HG02943 (cell line): ENCODE measurements around the gene FRG2C.
"Not testable (repeated sequence)": the region's sequence is repeated elsewhere in the genome, so short reads cannot be mapped to it uniquely, and the experiment has no call there.

ENCODE experiments used
- ATAC-seq: cut with Tn5 transposase; IDR thresholded peaks from one replicate; pipeline ENCODE4 v1.9.1; 2021; ENCODE audit warnings: mild to moderate bottlenecking, low read depth, moderate library complexity; ENCODE audit not compliant: unreplicated experiment

FRG2C gene

DNA sequence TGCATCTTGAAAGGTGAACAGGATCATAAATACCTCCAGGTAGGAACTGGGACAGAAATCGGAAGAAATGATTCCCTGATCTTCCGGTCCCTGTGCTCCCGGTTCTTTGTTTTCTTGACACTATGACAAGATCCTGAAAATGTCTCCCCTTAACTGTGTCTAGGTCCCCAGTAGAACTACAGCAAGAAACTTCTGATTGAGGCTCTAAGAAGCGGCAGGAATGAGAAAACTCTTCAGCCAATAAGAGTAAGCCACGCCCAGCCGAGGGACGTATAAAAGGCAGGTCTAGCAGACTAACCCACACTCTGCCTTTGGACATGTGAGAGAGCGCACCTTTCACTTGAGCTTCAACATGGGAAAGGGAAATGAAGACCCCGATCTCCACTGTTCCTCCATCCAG is at the start of gene FRG2C:
FRG2C (plus strand) TSS at position 301 of the 400 bp plus-strand sequence; CDS start at position 353, 52 bp downstream.
- ATAC-seq = not testable (repeated sequence)

- not testable (repeated sequence) for ATAC-seq
Measured at GRCh38 chr3:75618666-75619305, 45.3 kb upstream of the FRG2C start.

DNA sequence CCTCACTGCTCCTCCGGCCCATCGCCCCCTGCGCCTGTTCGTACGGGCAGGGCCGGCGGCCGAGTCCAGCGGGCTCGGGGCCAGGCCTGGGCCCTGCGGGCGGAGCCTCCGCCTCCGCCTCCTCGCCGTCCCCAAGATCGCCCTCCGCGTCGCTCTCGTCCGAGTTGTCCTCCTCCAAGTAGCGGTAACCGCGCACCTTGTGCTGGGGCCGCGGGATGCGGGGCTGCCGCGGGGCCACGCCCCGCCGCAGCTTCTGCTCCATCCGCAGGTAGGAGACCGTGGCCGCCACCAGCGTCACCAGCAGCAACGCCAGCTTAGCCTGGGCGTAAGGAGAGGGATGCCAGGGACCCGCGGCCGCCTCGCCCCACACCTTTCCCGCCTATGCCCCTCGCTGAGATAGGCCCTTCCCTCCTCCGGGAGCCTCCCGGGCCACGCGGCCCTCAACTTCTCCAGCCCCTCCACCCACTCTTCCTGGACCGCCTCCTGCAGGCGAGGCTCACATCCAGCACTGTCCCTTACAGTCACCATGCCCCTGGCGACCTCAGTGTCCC is 44.6 kb upstream of the FRG2C start:
- not testable (repeated sequence) for ATAC-seq

- not testable (repeated sequence) for ATAC-seq
Measured at GRCh38 chr3:75621772-75622171, 42.4 kb upstream of the FRG2C start.

GRCh38 chr3:75623656-75624055 is 40.5 kb upstream of the FRG2C start:
- ATAC-seq = not testable (repeated sequence)

- not testable (repeated sequence) for ATAC-seq
Measured at GRCh38 chr3:75630887-75631535, 33.1 kb upstream of the FRG2C start.

DNA sequence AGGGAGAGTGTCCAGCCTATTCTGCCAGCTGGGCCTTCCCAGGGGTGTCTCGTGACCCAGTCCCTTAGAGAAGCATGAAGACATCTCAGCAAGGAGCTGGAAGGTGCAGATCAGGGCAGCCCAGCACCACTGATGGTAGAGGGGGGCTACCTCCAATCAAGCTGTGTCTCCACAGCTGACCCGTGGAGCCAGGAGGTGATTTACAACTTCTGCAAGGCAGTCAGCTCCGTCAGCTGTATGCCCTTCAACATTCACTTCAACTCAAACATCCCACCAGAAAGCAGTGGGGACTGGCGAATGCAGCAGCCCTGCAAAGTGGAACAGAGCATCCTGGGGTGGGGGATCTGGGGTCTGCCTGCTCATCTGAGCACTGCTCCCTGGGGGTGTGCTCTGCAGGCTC is 32.6 kb upstream of the FRG2C start:
- no peak for ATAC-seq

DNA sequence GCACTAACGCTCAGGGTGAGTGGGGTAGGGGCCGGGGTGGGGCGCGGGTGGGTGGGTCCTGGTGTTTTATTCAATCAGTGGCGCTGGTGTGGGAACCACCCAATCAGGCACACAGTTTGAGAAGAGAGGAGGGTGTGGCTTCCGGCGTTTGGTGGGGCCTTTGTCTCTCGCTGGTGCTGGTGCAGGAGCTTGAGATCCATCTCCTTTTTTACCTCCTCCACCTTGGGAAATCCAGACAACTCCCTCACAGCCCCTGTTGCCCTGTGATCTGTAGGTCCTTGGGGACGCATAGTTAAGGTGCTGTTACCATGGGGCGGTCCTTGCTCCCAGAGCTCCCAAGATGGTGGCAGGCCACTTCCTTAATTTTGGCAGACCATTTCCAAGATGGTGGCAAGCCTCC is 25.2 kb upstream of the FRG2C start:
- not testable (repeated sequence) for ATAC-seq

DNA sequence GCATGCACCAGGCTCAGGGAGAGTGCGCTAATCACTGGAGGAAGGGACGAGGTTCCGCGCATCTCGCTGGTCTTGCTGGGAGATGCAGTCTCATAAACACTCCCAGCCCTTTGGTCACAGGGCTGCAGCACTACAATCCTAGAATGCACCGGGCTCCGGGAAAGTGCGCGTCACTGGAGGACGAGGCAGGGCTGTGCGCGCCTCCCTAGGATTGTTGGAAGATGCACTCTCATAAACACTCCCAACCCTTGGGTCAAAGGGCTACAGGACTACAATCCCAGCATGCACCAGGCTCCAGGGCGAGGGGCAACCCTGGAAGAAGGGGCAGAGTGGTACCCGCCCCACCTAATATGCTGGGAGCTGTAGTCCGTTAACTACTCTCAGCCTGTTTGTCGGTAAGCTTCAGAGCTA is 23.0 kb upstream of the FRG2C start:
- not testable (repeated sequence) for ATAC-seq

DNA sequence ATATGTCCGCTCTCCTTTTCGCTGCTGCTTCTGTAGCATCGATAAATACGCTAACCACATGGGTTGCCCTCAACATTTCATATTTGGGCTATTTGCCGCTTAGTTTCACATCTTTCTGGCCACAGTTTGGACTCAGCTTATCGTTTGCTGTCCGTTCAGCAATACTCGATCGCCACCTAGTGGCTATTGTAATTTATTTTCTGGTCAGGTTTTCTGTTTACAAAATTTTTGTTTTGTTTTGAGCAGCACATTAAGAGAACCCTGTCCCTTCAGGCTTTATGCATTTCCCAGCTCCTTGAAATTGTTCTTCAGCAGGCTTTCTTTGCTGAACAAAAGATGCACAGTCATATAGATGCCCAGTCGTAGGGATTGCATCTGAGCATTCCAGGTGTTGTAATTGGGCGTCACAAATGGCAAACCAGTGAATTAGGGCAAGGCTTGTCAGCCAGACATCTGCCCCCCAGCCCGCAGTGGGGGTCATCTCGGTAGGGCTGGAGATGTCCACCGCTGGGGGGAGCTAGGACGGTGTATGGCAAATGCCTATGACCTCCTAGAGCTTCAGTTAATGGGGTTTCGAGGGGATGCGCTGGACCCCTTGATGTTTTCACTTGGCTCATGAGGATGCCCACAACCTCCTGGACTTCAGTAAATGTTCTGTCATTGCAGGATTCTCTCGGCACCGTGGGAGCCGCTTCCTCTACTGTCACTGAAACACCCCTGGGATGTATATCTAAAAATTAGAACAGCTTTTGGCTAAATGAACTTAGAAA is 20.9 kb upstream of the FRG2C start:
- not testable (repeated sequence) for ATAC-seq

DNA sequence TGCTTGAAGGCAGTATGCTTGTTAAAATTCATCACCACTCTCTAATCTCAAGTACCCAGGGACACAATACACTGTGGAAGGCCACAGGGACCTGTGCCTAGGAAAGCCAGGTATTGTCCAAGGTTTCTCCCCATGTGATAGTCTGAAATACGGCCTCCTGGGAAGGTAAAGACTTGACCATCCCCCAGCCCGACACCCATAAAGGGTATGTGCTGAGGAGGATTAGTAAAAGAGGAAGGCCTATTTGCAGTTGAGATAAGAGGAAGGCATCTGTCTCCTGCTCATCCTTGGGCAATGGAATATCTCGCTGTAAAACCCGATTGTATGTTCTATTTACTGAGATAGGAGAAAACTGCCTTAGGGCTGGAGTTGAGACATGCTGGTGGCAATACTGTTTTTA is 18.6 kb upstream of the FRG2C start:
- not testable (repeated sequence) for ATAC-seq

GRCh38 chr3:75650191-75650590 is 13.9 kb upstream of the FRG2C start:
- ATAC-seq = no peak

GRCh38 chr3:75655101-75655904 is 8.8 kb upstream of the FRG2C start:
- not testable (repeated sequence) for ATAC-seq

- ATAC-seq = not testable (repeated sequence)
Measured at GRCh38 chr3:75655956-75656355, 8.2 kb upstream of the FRG2C start.

DNA sequence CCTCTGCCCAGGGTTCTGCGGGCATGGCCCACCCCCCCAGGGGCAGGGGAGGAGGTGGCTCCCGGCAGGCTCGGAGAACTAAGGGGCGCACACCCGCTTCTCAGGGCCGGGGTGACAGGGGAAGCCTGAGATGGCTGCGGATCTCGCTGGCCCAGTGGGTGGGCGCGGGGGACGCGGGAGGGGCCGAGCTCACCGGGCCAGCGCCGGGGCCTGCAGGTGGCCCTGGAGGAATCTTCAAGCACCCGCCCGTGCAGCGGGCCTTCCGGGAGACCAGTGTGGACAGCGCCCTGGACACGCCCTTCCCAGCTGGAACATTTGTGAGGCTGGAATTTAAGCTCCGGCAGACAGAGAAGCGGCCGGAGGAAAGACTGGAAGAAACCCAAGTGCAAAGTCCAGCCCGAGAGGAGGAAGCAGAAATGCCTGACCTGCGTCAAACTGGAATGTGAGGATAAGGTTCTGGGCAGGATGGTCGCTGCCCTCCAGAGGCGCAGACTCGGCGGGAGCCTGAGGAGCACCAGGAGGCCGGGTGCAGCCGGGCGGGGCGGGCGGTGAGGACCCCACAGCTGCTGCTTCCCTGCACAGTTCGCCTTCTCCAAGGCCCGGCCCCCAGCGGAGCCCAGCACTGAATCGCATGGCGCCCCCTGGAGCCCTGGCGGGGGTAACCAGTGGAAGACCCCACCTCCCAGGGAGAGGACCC is 5.6 kb upstream of the FRG2C start:
- not testable (repeated sequence) for ATAC-seq

DNA sequence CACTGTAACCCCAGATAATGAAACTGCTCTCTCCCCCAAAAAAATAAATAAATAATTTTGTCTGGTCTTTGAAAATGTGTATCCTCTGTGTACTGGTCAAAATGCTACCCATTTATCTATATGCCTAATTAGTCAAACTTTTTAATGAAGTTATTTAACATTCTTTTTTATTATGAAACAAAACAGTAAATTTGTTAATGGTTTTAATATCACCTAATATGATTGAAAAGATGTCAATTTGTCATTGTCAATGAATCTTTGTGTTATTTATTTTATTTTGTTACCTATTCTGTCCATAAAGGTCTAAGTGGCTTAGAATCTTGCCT is 5.1 kb upstream of the FRG2C start:
- not testable (repeated sequence) for ATAC-seq

DNA sequence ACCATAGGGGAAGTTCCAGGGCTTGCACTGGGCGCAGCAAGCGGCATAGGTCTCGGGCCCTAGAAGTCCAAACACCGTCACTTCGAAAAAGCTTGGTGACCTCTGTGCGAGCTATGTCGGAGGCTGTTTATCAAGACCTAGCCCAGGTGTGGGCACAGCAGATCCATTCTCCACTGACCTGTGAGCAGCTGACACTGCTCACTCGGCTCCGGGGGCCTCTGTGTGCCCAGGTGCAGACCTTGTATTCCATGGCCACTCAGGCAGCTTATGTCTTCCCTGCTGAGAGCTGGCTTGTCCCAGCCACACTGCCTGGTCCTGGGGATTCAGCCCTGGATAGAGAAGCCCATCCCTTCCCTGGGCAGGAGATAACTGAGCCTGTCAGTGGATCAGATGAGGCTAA is 1.5 kb downstream of the FRG2C start:
- ATAC-seq = not testable (repeated sequence)

DNA sequence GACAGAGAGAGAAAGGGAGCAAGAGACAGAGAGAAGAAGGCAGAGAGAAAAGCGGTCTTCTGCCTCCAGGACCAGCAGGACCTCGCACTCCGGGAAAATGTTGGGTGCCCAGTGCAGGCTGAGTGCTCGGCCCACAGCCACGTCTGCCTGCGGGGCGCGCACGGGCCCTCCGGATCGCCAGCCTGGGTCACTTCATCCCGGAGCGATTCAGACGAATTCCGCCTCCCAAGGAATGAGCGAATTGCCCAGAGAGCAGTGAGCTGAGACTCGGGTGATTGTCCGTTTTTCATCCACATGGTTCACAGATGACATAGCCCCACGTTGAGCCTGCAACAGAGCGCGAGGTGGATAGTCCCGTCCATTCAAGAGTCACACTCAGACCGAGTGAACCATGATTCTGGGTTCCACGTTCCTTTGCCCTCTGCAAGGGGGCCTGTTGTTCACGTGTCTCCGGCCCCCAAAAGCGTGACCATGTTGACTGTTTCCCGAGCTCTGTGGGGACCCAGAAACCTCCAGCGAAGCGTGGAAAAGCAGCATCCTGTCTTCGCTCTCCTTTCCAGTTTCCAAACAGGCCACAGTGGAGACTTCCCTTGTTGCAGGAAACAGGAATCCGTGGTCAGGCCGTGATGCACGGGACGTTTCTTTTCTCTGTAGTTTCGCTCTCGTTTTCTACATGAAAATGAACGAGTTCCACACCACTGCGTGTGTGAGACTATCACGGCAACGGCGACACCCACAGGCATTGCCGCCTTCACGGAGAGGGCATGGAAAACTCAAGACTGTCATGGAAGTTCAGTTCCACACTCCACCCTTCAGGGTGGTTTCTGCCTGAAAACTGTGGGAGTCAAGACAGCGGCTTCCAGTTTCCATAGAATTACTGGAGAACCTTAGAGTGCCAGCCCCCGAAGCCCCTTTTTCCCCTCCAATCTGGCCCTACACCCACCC is 3.9 kb downstream of the FRG2C start:
- ATAC-seq = not testable (repeated sequence)
